GM19468 (cell line): ENCODE measurements around the gene CD93.

Experiments
- ATAC-seq: cut with Tn5 transposase; IDR thresholded peaks from one replicate; pipeline ENCODE4 v1.9.1; 2021; ENCODE audit warnings: mild to moderate bottlenecking, moderate library complexity, moderate number of reproducible peaks; ENCODE audit not compliant: unreplicated experiment; ENCODE audit errors: extremely low read depth

CD93 gene

DNA sequence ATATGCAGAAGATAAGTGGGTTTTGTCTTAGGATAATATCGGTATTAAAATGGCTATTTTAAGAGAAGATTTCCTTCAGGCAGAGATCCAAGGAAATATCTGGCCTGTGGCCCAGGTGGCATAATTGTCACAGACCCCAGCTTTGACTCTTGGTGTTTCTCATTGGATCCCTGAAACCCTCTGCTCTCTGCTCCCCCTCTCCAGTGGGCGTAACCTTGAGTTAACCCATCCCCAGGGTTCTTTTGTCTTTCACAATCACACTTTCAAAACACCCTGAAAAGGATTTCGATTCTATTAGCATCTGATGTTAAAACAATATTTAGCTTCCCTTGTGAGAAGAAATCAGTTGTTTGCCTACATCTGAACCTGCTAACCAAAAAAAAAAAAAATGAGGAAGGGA, 43.9 kb downstream of the CD93 start:
- no peak for ATAC-seq

GRCh38 chr20:23039885-23040508, 46.1 kb downstream of the CD93 start:
- no peak for ATAC-seq

DNA sequence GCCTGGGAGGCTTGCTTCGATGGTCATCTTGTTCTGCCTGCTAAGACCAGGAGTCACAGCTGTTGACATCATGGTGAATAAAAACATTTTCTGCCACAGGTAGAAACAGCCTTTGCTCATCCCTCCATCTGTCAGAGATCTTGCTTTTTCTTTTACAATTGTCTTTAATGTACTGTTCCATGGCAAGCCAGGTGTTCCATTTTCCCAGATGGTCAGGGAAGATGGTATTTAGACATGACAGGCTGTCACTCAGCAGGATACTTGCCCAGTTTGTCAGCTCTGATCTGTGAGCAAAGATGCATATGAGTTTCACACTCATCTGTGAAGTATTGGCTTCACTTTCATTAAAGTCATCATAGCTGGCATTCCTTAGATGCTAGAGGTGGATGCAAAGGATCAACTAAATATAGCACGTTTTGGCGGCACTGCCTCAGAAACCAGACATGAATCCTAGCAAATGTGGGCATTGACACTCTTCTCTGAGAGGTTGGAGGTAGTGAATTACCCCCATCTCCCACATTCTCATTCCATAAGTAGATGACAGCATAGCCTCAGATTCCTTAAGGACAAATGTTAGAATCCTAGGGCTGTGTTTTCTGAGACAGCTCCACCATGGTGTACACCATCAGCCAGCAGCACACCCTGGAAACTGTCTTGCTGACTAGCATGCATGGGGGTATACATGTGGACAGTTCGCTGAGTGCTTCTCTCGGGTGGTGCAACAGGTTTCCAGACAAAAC, 46.8 kb downstream of the CD93 start:
- ATAC-seq = no peak

DNA sequence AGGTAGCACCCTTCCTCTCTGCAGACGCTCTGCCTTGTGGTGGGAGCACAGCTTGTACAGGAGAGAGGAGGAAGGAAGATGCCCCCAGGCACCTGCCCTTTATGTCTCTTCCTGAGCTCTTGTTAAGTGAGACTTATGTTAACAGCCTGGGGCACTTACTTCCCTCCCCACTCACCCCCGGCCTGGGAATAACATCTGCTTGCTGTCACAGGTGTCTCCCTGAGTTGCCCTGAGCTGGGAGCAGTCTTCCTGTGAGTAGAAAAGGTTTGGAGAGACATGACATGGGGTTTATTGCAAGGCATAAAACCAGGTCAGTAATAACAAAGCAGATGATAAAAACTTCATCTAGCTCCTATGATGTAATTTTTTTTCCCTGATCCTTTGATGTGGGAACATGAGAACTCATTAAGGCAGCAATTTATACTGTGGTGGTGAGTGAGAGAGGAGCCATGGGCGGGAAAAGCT, 49.1 kb downstream of the CD93 start:
- no peak for ATAC-seq

GRCh38 chr20:23036371-23036770, 49.8 kb downstream of the CD93 start:
- ATAC-seq = no peak

DNA sequence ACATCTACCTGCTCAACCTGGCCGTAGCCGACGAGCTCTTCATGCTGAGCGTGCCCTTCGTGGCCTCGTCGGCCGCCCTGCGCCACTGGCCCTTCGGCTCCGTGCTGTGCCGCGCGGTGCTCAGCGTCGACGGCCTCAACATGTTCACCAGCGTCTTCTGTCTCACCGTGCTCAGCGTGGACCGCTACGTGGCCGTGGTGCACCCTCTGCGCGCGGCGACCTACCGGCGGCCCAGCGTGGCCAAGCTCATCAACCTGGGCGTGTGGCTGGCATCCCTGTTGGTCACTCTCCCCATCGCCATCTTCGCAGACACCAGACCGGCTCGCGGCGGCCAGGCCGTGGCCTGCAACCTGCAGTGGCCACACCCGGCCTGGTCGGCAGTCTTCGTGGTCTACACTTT, 50.4 kb downstream of the CD93 start:
- ATAC-seq = no peak

GRCh38 chr20:23034721-23035671, 51.1 kb downstream of the CD93 start, which contains the start of gene SSTR4:
Gene SSTR4 (plus strand): TSS chr20:23035312. CDS start chr20:23035484, 172 bp downstream.
- ATAC-seq = no peak

DNA sequence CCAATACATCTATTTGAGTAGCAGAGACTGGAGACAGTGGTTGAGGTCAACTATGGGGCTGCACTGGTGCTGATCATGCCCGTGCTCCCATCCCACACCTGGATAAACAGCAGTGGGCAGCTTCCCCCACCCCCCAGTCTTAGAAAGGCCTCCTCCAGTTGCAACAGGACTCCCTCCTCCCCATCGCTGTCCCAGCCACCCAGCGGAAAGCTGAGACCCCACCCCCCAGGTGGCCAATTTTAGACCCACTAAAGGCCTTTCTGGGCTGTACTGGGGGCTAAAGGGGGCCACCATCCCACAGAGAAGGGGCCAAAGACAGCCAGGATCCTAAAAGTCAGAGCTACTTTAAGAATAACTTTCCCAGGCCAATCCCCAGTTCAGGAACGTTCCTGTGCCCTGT, 52.2 kb downstream of the CD93 start:
- ATAC-seq = no peak

GRCh38 chr20:23032750-23033078, 53.4 kb downstream of the CD93 start:
- ATAC-seq = no peak

DNA sequence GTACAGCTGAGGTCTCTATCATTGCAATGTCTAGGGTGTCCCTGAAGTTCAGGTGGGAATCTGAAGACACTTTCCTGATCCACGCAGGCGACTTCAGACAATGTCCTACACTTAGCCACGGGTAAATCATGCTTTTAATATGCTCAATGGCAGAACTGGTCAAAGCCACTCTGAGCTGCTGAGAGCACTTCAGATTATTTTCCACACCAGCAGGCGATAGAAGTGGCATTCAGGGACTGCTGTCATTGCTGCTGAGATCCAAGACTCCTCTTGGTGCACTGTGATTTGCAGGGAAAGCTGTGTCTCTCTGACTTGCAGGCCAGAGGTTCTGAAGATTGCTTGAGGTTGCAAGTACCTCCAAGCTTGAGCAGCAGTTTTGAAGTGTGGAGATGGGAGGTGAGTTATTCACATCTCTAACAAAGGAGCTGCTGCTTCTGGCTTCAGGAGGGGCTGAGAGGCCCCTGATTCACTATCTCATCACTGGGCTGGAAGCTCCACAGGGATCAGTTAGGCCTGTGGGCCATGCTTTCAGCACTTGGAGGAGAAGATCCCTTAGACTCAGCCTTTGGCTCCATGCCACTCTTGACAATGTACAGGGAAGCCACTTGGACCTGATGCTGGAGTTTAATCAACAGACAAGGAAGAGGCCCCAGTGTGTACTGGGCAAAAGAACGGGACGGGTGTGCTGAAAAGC, 53.9 kb downstream of the CD93 start:
- ATAC-seq = no peak

GRCh38 chr20:23031346-23031745, 54.8 kb downstream of the CD93 start:
- no peak for ATAC-seq
